ENCODE data around the gene WWOX.

DNA sequence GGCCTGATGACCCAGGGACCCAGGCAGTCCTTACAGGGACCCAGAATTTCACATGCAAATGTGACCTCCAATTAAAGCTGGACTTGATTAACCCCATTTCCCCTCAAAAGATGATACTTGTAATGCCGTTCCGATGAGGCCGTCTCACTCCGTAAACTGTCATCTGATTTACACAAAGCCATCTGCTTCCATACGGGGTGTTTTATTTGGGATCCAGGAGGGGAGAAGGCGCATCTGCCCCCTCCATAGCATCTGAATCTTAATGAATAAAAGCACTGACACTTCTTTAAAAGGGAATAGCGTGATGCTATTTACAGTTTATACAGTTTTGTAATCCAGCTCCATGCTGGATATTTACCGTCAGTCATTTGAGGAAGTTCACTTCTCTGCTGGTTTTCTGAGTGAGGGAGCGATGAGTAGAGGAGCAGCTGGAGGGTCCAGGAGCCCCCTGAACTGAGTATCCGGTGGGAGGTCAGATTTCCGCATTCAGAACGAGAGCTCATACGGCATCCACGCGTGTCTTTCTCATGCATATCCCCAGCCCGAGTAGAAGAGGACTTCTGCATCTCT lies 452.7 kb downstream of the WWOX start:
- no peak for TF ChIP-seq POLR2A (IDR thresholded peaks at IDR 0.05; ENCODE audit: low read depth, low read length)
- TF ChIP-seq POLR2AphosphoS5 (IDR thresholded peaks at IDR 0.05; ENCODE audit: low read depth, low read length), result no peak

Measured in GM12891 (cell line).